CD4-positive, alpha-beta memory T cell (primary cell): ENCODE results near the gene IPO11. TPM values are rescaled to one million over a fixed set of nuclear protein-coding genes. Genes with fewer than 3 reads are reported as not detected.

Experiments used
- CTCF ChIA-PET: fragments of 350-600 bp; sonication (Branson Sonifier 250); formaldehyde crosslinking; loops from one replicate; lab custom pipeline; 2021; ENCODE audit warnings: inconsistent platforms; ENCODE audit not compliant: partially characterized antibody; lab: Charles Lee
- POLR2A ChIA-PET: fragments of 350-600 bp; sonication (Branson Sonifier 250); formaldehyde crosslinking; loops from one replicate; lab custom pipeline; 2021; ENCODE audit not compliant: partially characterized antibody; lab: Charles Lee
- DNase-seq, 5 donors: peaks; one replicate each; pipeline versions ENCODE4 v3.0.0 to v3.0.0-alpha.2; 2020 to 2022; ENCODE audit warnings: mixed read lengths in 1 of 5
- H3K27ac ChIP-seq: one replicate; pipeline ENCODE4 v1.7.0; 2013; ENCODE audit warnings: low read depth, low read length
- H3K27me3 ChIP-seq: 2 replicates; pipeline ENCODE4 v1.7.0; 2013; ENCODE audit warnings: mild to moderate bottlenecking, low read length, moderate library complexity; ENCODE audit not compliant: insufficient read depth
- H3K36me3 ChIP-seq: 2 replicates; pipeline ENCODE4 v1.7.0; 2013; ENCODE audit warnings: mild to moderate bottlenecking, low read length, moderate library complexity; ENCODE audit not compliant: insufficient read depth
- H3K4me1 ChIP-seq: 2 replicates; pipeline ENCODE4 v1.7.0; 2013; ENCODE audit warnings: mild to moderate bottlenecking, low read length, moderate library complexity; ENCODE audit not compliant: insufficient read depth
- H3K4me3 ChIP-seq, 2 donors: one replicate each; pipeline ENCODE4 v1.7.0; 2013; ENCODE audit warnings: low read length in 2 of 2, mild to moderate bottlenecking in 1 of 2
- H3K9me3 ChIP-seq, 2 donors: one replicate each; pipeline ENCODE4 v1.7.0; 2013; ENCODE audit warnings: low read length in 2 of 2, control low read depth in 1 of 2; ENCODE audit not compliant: control insufficient read depth in 1 of 2
- H3K27ac Mint-ChIP-seq, 7 donors: one replicate each; pipeline ENCODE4 v1.8.0; 2020 to 2021; ENCODE audit warnings: mixed read lengths in 7 of 7, mild to moderate bottlenecking in 6 of 7, inconsistent platforms in 3 of 7, moderate library complexity in 3 of 7
- H3K27me3 Mint-ChIP-seq, 2 donors: one replicate each; pipeline ENCODE4 v1.8.0; 2020 to 2021; ENCODE audit warnings: mixed read lengths in 2 of 2
- H3K36me3 Mint-ChIP-seq, 2 donors: one replicate each; pipeline ENCODE4 v1.8.0; 2020 to 2021; ENCODE audit warnings: mixed read lengths in 2 of 2, inconsistent platforms in 1 of 2, mild to moderate bottlenecking in 1 of 2
- H3K4me1 Mint-ChIP-seq, 4 donors: one replicate each; pipeline ENCODE4 v1.8.0; 2020 to 2021; ENCODE audit warnings: mixed read lengths in 4 of 4, mild to moderate bottlenecking in 1 of 4
- H3K4me3 Mint-ChIP-seq, 8 donors: one replicate each; pipeline ENCODE4 v1.8.0; 2020 to 2021; ENCODE audit warnings: mixed read lengths in 8 of 8, mild to moderate bottlenecking in 7 of 8, moderate library complexity in 6 of 8, inconsistent platforms in 3 of 8
- H3K9me3 Mint-ChIP-seq, 8 donors: one replicate each; pipeline ENCODE4 v1.8.0; 2020 to 2021; ENCODE audit warnings: mixed read lengths in 8 of 8, mild to moderate bottlenecking in 5 of 8, inconsistent platforms in 3 of 8, moderate library complexity in 1 of 8
- intact Hi-C: fragments of 100-400 bp; cut with micrococcal nuclease; formaldehyde crosslinking; loops from one replicate; pipeline ENCODE4 v1.15.1; 2023
- polyA plus RNA-seq, 2 donors: library from polyadenylated mRNA; unstranded; fragments of 300-500 nt; fragmentation: Illumina TruSeq; gene quantifications; one replicate each; pipeline ENCODE4 v1.2.3, GENCODE V29; 2021
- total RNA-seq, 2 experiments: library from RNA; stranded (reverse); gene quantifications; one replicate each; pipeline ENCODE4 v1.2.3, GENCODE V29; 2021

The IPO11 gene
- total and polyA plus RNA-seq, 4 experiments from 2014 or later = 8.1 to 28.5 (median 16.0) TPM

DNA sequence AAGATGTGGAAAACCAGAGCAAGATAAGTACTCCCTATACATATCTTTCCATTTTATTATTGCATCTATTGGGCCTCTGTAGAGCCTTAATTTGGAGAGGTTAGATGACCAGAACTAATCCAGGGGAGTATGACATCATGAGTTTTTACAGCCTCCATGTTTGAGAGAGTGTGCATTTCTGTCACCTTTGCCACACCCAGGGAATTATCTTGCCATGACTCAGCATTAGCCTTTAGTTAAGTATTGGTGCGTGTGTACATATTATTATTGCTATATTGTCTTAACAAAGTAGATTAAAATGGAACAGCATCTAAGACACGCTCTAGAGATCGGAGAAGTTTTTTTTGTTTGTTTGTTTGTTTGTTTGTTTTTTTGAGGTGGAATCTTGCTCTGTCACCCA lies 36.5 kb upstream of the IPO11 start:
- CTCF ChIA-PET = no interaction called here
- POLR2A ChIA-PET = no interaction called here
- intact Hi-C loops = no loop called here

DNA sequence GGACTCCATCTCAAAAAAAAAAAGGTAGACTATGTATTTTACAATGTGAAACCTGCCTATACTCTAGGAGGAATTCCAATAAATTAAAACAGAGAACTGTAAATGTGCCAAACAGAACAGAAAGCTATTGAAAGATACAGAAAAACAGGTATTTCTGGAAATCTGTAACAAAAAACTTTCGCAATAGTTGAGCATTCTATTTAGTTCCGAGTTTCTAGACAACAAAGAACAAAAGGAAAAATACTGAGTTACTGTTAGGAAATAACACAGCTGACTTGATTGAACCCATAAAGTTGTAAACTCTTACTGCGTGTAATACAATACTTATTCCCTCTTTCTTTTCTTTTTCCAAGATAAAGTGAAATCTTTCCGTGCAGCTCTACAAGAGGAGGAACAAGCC lies 27.4 kb upstream of the IPO11 start:
- no peak overlapping the region for H3K27ac ChIP-seq
- H3K36me3 ChIP-seq = peaks cover 52% of the 10 kb centered on the region
- Mint-ChIP-seq H3K27me3 (no peaks in the 10 kb centered on the region), H3K4me1 (no peaks in the 10 kb centered on the region), H3K4me3 (no peak overlapping the region), H3K9me3 (no peaks in the 10 kb centered on the region), H3K27ac (peak overlapping the region in 2 of 7 donors; percentile 10 to 29), H3K36me3 (peaks cover 35 to 64% of the 10 kb centered on the region in 2 donors)
- H3K9me3 ChIP-seq = no peaks in the 10 kb centered on the region
- no peaks in the 10 kb centered on the region for H3K27me3 ChIP-seq
- no peak overlapping the region for H3K4me3 ChIP-seq
- no peak for DNase-seq
- ChIA-PET POLR2A (interaction anchor here (1.0 to 3.2 kb wide), 3 partner anchors 18 to 23 kb away, joined by 3 to 25 read pairs (median 5); partner anchors contain the start of gene DIMT1), CTCF (interaction anchor here (0.9 kb wide), 1 partner anchor 41 kb away, joined by 3 read pairs; no protein-coding TSS in a partner anchor)
- intact Hi-C loops = no loop called here
- H3K4me1 ChIP-seq = no peaks in the 10 kb centered on the region

More for the DNA sequence above, 36.5 kb upstream of the IPO11 start:
- DNase-seq = no peak
- Histone ChIP-seq H3K27me3 (no peaks in the 10 kb centered on the region), H3K36me3 (peaks cover 60% of the 10 kb centered on the region), H3K27ac (no peak overlapping the region), H3K9me3 (no peaks in the 10 kb centered on the region), H3K4me3 (no peak overlapping the region), H3K4me1 (no peaks in the 10 kb centered on the region)
- Mint-ChIP-seq H3K4me1 (peaks cover 0 to 2% (median 0%) of the 10 kb centered on the region in 4 donors), H3K27me3 (no peaks in the 10 kb centered on the region), H3K9me3 (no peaks in the 10 kb centered on the region), H3K4me3 (no peak overlapping the region), H3K36me3 (peaks cover 24 to 71% of the 10 kb centered on the region in 2 donors), H3K27ac (peak overlapping the region in 2 of 7 donors; percentile 35 to 75)

- no peak for DNase-seq
- peaks cover 54% of the 10 kb centered on the region for H3K36me3 ChIP-seq
- Mint-ChIP-seq H3K27me3 (no peaks in the 10 kb centered on the region), H3K9me3 (no peaks in the 10 kb centered on the region), H3K4me3 (no peak overlapping the region), H3K27ac (peak overlapping the region in 3 of 7 donors; percentile 6 to 54 (median 51)), H3K36me3 (peaks cover 29 to 64% of the 10 kb centered on the region in 2 donors), H3K4me1 (peaks cover 0 to 4% (median 0%) of the 10 kb centered on the region in 4 donors)
- CTCF ChIA-PET = interaction anchor here (1.8 kb wide), 1 partner anchor 58 kb away, joined by 5 read pairs; no protein-coding TSS in a partner anchor
- H3K27me3 ChIP-seq = no peaks in the 10 kb centered on the region
- POLR2A ChIA-PET = interaction anchor here (3.2 kb wide), 1 partner anchor 17 kb away, joined by 25 read pairs; the partner anchor contains the start of gene DIMT1
- intact Hi-C loops = no loop called here
- no peaks in the 10 kb centered on the region for H3K4me1 ChIP-seq
- no peaks in the 10 kb centered on the region for H3K9me3 ChIP-seq
- no peak overlapping the region for H3K4me3 ChIP-seq
- H3K27ac ChIP-seq = no peak overlapping the region
Observed at GRCh38 chr5:62385816-62386400, 26.7 kb upstream of the IPO11 start.

DNA sequence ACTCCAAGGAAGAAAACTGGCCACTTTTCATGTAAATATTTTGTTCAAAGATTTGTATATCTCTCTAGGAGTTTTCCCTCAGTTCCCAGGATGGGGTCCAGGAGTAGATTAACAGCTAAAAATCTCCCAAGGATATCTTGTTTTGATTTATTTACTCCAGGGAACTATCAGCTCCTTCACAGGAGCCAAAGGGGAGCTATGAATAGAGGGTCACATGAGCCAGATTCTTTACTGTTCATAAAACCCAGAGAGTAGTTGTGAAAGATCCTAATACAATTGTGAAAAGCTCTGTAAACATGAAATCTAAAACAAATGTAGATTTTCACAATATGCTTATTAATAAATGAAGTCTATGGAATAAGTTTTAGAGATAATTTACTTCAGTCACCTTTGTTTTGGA lies 25.7 kb upstream of the IPO11 start:
- Histone ChIP-seq H3K4me3 (no peak overlapping the region), H3K27ac (no peak overlapping the region), H3K27me3 (no peaks in the 10 kb centered on the region), H3K9me3 (no peaks in the 10 kb centered on the region), H3K36me3 (peaks cover 48% of the 10 kb centered on the region), H3K4me1 (no peaks in the 10 kb centered on the region)
- ChIA-PET POLR2A (interaction anchor here (3.2 kb wide), 1 partner anchor 16 kb away, joined by 25 read pairs; the partner anchor contains the start of gene DIMT1), CTCF (interaction anchor here (0.8 to 1.8 kb wide), 4 partner anchors 8 to 163 kb away, joined by 3 to 6 read pairs (median 4); partner anchors contain the start of gene IPO11)
- Mint-ChIP-seq H3K36me3 (peaks cover 30 to 63% of the 10 kb centered on the region in 2 donors), H3K27ac (peak overlapping the region in 5 of 7 donors; percentile 26 to 54 (median 48)), H3K4me3 (no peak overlapping the region), H3K4me1 (peaks cover 0 to 4% (median 0%) of the 10 kb centered on the region in 4 donors), H3K9me3 (no peaks in the 10 kb centered on the region), H3K27me3 (no peaks in the 10 kb centered on the region)
- no peak for DNase-seq
- intact Hi-C loops = no loop called here

DNA sequence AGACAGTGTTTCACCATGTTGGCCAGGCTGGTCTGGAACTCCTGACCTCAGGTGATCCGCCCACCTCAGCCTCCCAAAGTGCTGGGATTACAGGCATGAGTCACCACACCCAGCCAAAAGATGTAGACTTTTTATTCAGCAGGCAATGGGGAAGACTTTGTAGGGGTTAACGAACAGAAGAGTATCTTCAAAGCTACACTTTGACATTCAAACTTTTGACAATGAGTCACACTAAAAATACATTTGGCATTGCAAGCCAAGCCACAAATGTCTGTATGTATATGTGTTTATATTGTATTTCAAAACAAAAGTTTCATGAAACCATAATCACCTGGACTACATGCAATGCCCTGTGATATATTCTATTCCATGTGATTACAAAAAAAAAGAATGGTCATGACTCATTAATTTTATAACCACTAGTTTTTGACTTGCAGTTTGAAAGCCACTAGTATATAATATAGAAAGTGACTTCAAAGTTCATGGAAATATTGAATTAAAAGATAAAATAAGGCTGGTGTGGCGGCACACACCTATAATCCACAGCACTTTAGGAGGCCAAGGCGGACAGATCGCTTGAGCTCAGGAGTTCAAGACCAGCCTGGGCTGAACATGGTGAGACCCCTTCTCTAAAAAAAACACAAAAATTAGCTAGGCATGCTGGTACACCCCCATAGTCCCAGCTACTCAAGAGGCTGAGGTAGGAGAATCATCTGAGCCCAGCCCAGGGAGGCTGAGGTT lies 17.2 kb upstream of the IPO11 start:
- CTCF ChIA-PET = interaction anchor here (1.8 to 2.2 kb wide), 3 partner anchors 8 to 171 kb away, joined by 4 to 10 read pairs (median 7); partner anchors contain the start of gene DIMT1
- POLR2A ChIA-PET = interaction anchor here (1.0 to 3.2 kb wide), 3 partner anchors 8 to 17 kb away, joined by 3 to 12 read pairs (median 4); partner anchors contain the start of genes DIMT1 and IPO11
- Histone ChIP-seq H3K4me3 (no peak overlapping the region), H3K27me3 (no peaks in the 10 kb centered on the region), H3K36me3 (peaks cover 28% of the 10 kb centered on the region), H3K27ac (no peak overlapping the region), H3K9me3 (no peaks in the 10 kb centered on the region), H3K4me1 (peaks cover 14% of the 10 kb centered on the region)
- Mint-ChIP-seq H3K9me3 (peaks cover 0 to 1% (median 0%) of the 10 kb centered on the region in 8 donors), H3K27ac (peak overlapping the region in 2 of 7 donors; percentile 64 to 71), H3K27me3 (no peaks in the 10 kb centered on the region), H3K36me3 (peaks cover 41 to 64% of the 10 kb centered on the region in 2 donors), H3K4me3 (no peak overlapping the region), H3K4me1 (peaks cover 8 to 22% (median 11%) of the 10 kb centered on the region in 4 donors)
- intact Hi-C loops = no loop called here
- no peak for DNase-seq

GRCh38 chr5:62403411-62404250 lies 8.9 kb upstream of the IPO11 start, which contains the start of gene DIMT1:
Gene DIMT1 (minus strand): TSS chr5:62403905. CDS start chr5:62403772, 133 bp downstream.
- H3K9me3 ChIP-seq = no peaks in the 10 kb centered on the region
- Mint-ChIP-seq H3K9me3 (peaks cover 0 to 4% (median 0%) of the 10 kb centered on the region in 8 donors), H3K4me3 (peak within 1 kb of the TSS; percentile 98 to 100 (median 99)), H3K27me3 (no peaks in the 10 kb centered on the region), H3K4me1 (peaks cover 19 to 32% (median 26%) of the 10 kb centered on the region in 4 donors), H3K27ac (peak within 1 kb of the TSS; percentile 91 to 99 (median 97)), H3K36me3 (peaks cover 12 to 22% of the 10 kb centered on the region in 2 donors)
- intact Hi-C loops = loop anchor here (1.0 to 5.0 kb wide), 3 partner anchors 9 to 181 kb away; partner anchors contain the start of genes IPO11 and KIF2A
- DNase-seq = peak; percentile 91 to 95 (median 91)
- ChIA-PET POLR2A (interaction anchor here (0.7 to 4.4 kb wide), 25 partner anchors 8 to 995 kb away, joined by 3 to 88 read pairs (median 4); partner anchors contain the start of genes IPO11 and KIF2A), CTCF (interaction anchor here (0.8 to 2.9 kb wide), 17 partner anchors 9 to 1072 kb away, joined by 3 to 31 read pairs (median 5); partner anchors contain the start of genes IPO11 and KIF2A)
- H3K4me3 ChIP-seq = peak within 1 kb of the TSS; percentile 82 to 99
- peak within 1 kb of the TSS; percentile 94 for H3K27ac ChIP-seq
- H3K36me3 ChIP-seq = peaks cover 5% of the 10 kb centered on the region
- no peaks in the 10 kb centered on the region for H3K27me3 ChIP-seq
- peaks cover 16% of the 10 kb centered on the region for H3K4me1 ChIP-seq
